H9 (cell line): ENCODE results near the gene ARRDC2. TPM values are rescaled to one million over a fixed set of nuclear protein-coding genes. Genes with fewer than 3 reads are reported as not detected.

ENCODE experiments used
- DNase-seq: peaks from one replicate; pipeline ENCODE4 v3.0.0-alpha.2; 2017
- H2AFZ ChIP-seq: one replicate; pipeline ENCODE4 v1.6.1; 2013; ENCODE audit warnings: mild to moderate bottlenecking, low read length, control low read depth, moderate library complexity
- H2AK5ac ChIP-seq: 2 replicates; pipeline ENCODE4 v1.6.1; 2013; ENCODE audit warnings: low read length, control low read depth, mixed read lengths; ENCODE audit not compliant: insufficient read length
- H2BK120ac ChIP-seq: one replicate; pipeline ENCODE4 v1.6.1; 2013; ENCODE audit warnings: low read depth, mild to moderate bottlenecking, low read length, control low read depth, inconsistent platforms; ENCODE audit not compliant: poor library complexity, severe bottlenecking
- H2BK12ac ChIP-seq: 2 replicates; pipeline ENCODE4 v1.6.1; 2013; ENCODE audit warnings: low read length, control low read depth, mixed read lengths, low read depth; ENCODE audit not compliant: insufficient read length
- H2BK15ac ChIP-seq: 2 replicates; pipeline ENCODE4 v1.6.1; 2013; ENCODE audit warnings: low read depth, low read length, control low read depth
- H2BK20ac ChIP-seq: one replicate; pipeline ENCODE4 v1.6.1; 2013; ENCODE audit warnings: low read depth, mild to moderate bottlenecking, low read length, control low read depth, inconsistent platforms; ENCODE audit not compliant: poor library complexity, severe bottlenecking
- H2BK5ac ChIP-seq: 2 replicates; pipeline ENCODE4 v1.6.1; 2013; ENCODE audit warnings: low read length, control low read depth, mixed read lengths; ENCODE audit not compliant: insufficient read length
- H3K14ac ChIP-seq: 2 replicates; pipeline ENCODE4 v1.6.1; 2013; ENCODE audit warnings: low read length, control low read depth; ENCODE audit not compliant: insufficient read depth
- H3K18ac ChIP-seq: 2 replicates; pipeline ENCODE4 v1.6.1; 2013; ENCODE audit warnings: low read depth, mild to moderate bottlenecking, mixed read lengths, low read length, control low read depth; ENCODE audit not compliant: insufficient read length
- H3K23ac ChIP-seq: 2 replicates; pipeline ENCODE4 v1.6.1; 2013; ENCODE audit warnings: low read length, control low read depth, mixed read lengths, low read depth; ENCODE audit not compliant: insufficient read length
- H3K23me2 ChIP-seq: 2 replicates; pipeline ENCODE4 v1.6.1; 2013; ENCODE audit warnings: low read depth, mild to moderate bottlenecking, mixed read lengths, low read length, control low read depth; ENCODE audit not compliant: insufficient read length, poor library complexity, severe bottlenecking
- H3K27ac ChIP-seq: 2 replicates; pipeline ENCODE4 v1.5.1; 2013; ENCODE audit warnings: low read length, control low read depth, mixed read lengths, low read depth; ENCODE audit not compliant: insufficient read length
- H3K27me3 ChIP-seq: 2 replicates; pipeline ENCODE4 v1.6.1; 2013; ENCODE audit warnings: low read length, control low read depth, inconsistent platforms; ENCODE audit not compliant: insufficient read depth
- H3K4ac ChIP-seq: 2 replicates; pipeline ENCODE4 v1.6.1; 2013; ENCODE audit warnings: low read depth, mild to moderate bottlenecking, control low read depth, inconsistent platforms, low read length, moderate library complexity
- H3K4me1 ChIP-seq: 2 replicates; pipeline ENCODE4 v1.6.1; 2013; ENCODE audit warnings: low read length, control low read depth, inconsistent platforms; ENCODE audit not compliant: insufficient read depth
- H3K4me2 ChIP-seq: 2 replicates; pipeline ENCODE4 v1.6.1; 2013; ENCODE audit warnings: low read length, control low read depth, mixed read lengths; ENCODE audit not compliant: insufficient read length, insufficient read depth
- H3K56ac ChIP-seq: 2 replicates; pipeline ENCODE4 v1.6.1; 2013; ENCODE audit warnings: low read depth, mild to moderate bottlenecking, mixed read lengths, low read length, control low read depth; ENCODE audit not compliant: insufficient read length
- H3K79me1 ChIP-seq: 2 replicates; pipeline ENCODE4 v1.6.1; 2013; ENCODE audit warnings: low read depth, mild to moderate bottlenecking, moderate library complexity, low read length, control low read depth, inconsistent platforms; ENCODE audit not compliant: insufficient read depth, poor library complexity, severe bottlenecking
- H3K79me2 ChIP-seq: 2 replicates; pipeline ENCODE4 v1.6.1; 2013; ENCODE audit warnings: low read length, control low read depth, inconsistent platforms; ENCODE audit not compliant: insufficient read depth
- H3K9ac ChIP-seq: 2 replicates; pipeline ENCODE4 v1.6.1; 2013; ENCODE audit warnings: low read length, control low read depth, mixed read lengths; ENCODE audit not compliant: insufficient read length; ENCODE audit errors: extremely low read depth
- H3K9me3 ChIP-seq: one replicate; pipeline ENCODE4 v1.6.1; 2013; ENCODE audit warnings: low read depth, low read length, inconsistent platforms; ENCODE audit not compliant: control insufficient read depth
- H3T11ph ChIP-seq: one replicate; pipeline ENCODE4 v1.6.1; 2013; ENCODE audit warnings: mild to moderate bottlenecking, low read length, control low read depth, inconsistent platforms
- H4K20me1 ChIP-seq: one replicate; pipeline ENCODE4 v1.6.1; 2013; ENCODE audit not compliant: control insufficient read depth, insufficient read length, insufficient read depth
- H4K5ac ChIP-seq: 2 replicates; pipeline ENCODE4 v1.6.1; 2013; ENCODE audit warnings: low read depth, mild to moderate bottlenecking, mixed read lengths, low read length, control low read depth; ENCODE audit not compliant: insufficient read length
- H4K8ac ChIP-seq: replicated peaks from 2 replicates; pipeline ENCODE4 v1.6.1; 2013; ENCODE audit warnings: low read length, control low read depth, mixed read lengths, low read depth; ENCODE audit not compliant: insufficient read length
- H4K91ac ChIP-seq: 2 replicates; pipeline ENCODE4 v1.6.1; 2013; ENCODE audit warnings: low read depth, mild to moderate bottlenecking, moderate library complexity, mixed read lengths, low read length, control low read depth; ENCODE audit not compliant: insufficient read length
- H3K27ac Mint-ChIP-seq, 3 experiments: 2 replicates in 2 of 3; 3 replicates in 1 of 3; pipeline ENCODE4 v1.8.0; 2020 to 2021; ENCODE audit warnings: mixed read lengths in 3 of 3, mild to moderate bottlenecking in 1 of 3, moderate library complexity in 1 of 3
- H3K27me3 Mint-ChIP-seq: 2 replicates; pipeline ENCODE4 v1.8.0; 2021; ENCODE audit warnings: low read depth, mild to moderate bottlenecking, moderate library complexity, mixed read lengths
- H3K36me3 Mint-ChIP-seq, 3 experiments: 2 replicates in 2 of 3; 3 replicates in 1 of 3; pipeline ENCODE4 v1.8.0; 2020 to 2021; ENCODE audit warnings: low read depth in 3 of 3, mixed read lengths in 3 of 3; ENCODE audit not compliant: insufficient read depth in 1 of 3
- H3K4me1 Mint-ChIP-seq, 2 experiments: 2 replicates each; pipeline ENCODE4 v1.8.0; 2020; ENCODE audit warnings: mixed read lengths in 2 of 2
- H3K4me3 Mint-ChIP-seq, 2 experiments: 2 replicates in 1 of 2; 3 replicates in 1 of 2; pipeline ENCODE4 v1.8.0; 2020 to 2021; ENCODE audit warnings: mild to moderate bottlenecking in 2 of 2, mixed read lengths in 2 of 2, moderate library complexity in 1 of 2
- H3K9me3 Mint-ChIP-seq, 2 experiments: 2 replicates in 1 of 2; 3 replicates in 1 of 2; pipeline ENCODE4 v1.8.0; 2020; ENCODE audit warnings: mild to moderate bottlenecking in 2 of 2, mixed read lengths in 2 of 2, moderate library complexity in 1 of 2
- WGBS: extraction: QIAGEN DNeasy Blood & Tissue Kit; methylation state at CpG from one replicate; pipeline ENCODE4 v1.1.7; 2013; ENCODE audit warnings: missing lambda C conversion rate, low lambda C conversion rate, mixed read lengths; ENCODE audit not compliant: insufficient read length; ENCODE audit errors: extremely low coverage; 5-methylcytosine and 5-hydroxymethylcytosine counted together
- total RNA-seq: library from RNA; stranded (reverse); gene quantifications from 2 replicates; pipeline ENCODE4 v1.2.1, GENCODE V29; 2021
- TF ChIP-seq, protein P1 (sequence below): fragments of 200-600 bp; sonication (generic); conservative IDR thresholded peaks from 3 replicates; pipeline ENCODE4 v1.8.0; 2021; ENCODE audit warnings: antibody characterized with exemption, mild to moderate bottlenecking

The ARRDC2 gene
- total RNA-seq, 1 experiment from 2014 or later: 10.5 TPM

DNA sequence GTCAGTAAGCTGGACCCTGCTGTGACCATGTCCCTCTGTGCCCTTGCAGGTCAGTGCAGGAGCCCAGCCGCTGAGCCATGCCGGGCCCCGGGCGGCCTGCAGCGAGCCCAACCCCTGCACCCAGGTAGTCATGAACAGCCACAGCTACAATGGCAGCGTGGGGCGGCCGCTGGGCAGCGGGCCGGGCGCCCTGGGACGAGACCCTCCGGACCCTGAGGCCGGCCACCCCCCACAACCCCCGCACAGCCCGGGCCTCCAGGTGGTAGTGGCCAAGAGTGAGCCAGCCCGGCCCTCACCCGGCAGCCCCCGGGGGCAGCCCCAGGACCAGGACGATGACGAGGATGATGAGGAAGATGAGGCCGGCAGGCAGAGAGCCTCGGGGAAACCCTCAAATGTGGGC is 34.2 kb upstream of the ARRDC2 start:
- Mint-ChIP-seq H3K4me3 (no peak overlapping the region), H3K36me3 (peaks cover 0 to 17% (median 13%) of the 10 kb centered on the region in 3 experiments; a peak in 6 of 7 replicates), H3K27ac (no peak overlapping the region), H3K27me3 (peaks cover 2% of the 10 kb centered on the region; the same call in 1 of the 2 replicates), H3K9me3 (no peaks in the 10 kb centered on the region), H3K4me1 (peaks cover 0 to 2% of the 10 kb centered on the region in 2 experiments; a peak in 1 of 4 replicates)
- Histone ChIP-seq H3K23ac (no peak overlapping the region), H3T11ph (no peak overlapping the region), H2BK12ac (no peak overlapping the region), H3K56ac (no peak overlapping the region), H2BK5ac (no peak overlapping the region), H2AFZ (no peak overlapping the region), H3K9ac (no peak overlapping the region), H3K14ac (no peak overlapping the region), H3K23me2 (no peaks in the 10 kb centered on the region), H3K4me2 (no peak overlapping the region), H3K27me3 (no peaks in the 10 kb centered on the region), H3K79me2 (no peaks in the 10 kb centered on the region), H3K4me1 (no peaks in the 10 kb centered on the region), H2BK15ac (no peak overlapping the region), H2AK5ac (no peak overlapping the region), H4K5ac (no peak overlapping the region), H2BK120ac (no peak overlapping the region), H4K8ac (no peak overlapping the region), H4K91ac (no peak overlapping the region), H3K79me1 (no peaks in the 10 kb centered on the region), H3K27ac (no peak overlapping the region), H4K20me1 (no peaks in the 10 kb centered on the region), H3K9me3 (no peaks in the 10 kb centered on the region), H2BK20ac (no peak overlapping the region), H3K18ac (no peak overlapping the region), H3K4ac (no peak overlapping the region)
- TF ChIP-seq, protein P1, sequence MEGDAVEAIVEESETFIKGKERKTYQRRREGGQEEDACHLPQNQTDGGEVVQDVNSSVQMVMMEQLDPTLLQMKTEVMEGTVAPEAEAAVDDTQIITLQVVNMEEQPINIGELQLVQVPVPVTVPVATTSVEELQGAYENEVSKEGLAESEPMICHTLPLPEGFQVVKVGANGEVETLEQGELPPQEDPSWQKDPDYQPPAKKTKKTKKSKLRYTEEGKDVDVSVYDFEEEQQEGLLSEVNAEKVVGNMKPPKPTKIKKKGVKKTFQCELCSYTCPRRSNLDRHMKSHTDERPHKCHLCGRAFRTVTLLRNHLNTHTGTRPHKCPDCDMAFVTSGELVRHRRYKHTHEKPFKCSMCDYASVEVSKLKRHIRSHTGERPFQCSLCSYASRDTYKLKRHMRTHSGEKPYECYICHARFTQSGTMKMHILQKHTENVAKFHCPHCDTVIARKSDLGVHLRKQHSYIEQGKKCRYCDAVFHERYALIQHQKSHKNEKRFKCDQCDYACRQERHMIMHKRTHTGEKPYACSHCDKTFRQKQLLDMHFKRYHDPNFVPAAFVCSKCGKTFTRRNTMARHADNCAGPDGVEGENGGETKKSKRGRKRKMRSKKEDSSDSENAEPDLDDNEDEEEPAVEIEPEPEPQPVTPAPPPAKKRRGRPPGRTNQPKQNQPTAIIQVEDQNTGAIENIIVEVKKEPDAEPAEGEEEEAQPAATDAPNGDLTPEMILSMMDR: no peak
- DNase-seq: no peak
- WGBS: no CpG with 5 or more reads among the region's 23 CpGs
